Prostate gland (tissue), 2 donors: ENCODE results near the gene CCDC148.

Source experiments
- CTCF ChIP-seq, 4 experiments: fragments of 200-600 bp in 2 of 4; fragments of 450-650 bp in 2 of 4; sonication (generic) in 2 of 4; IDR thresholded peaks; 1 replicate in 3 of 4; 2 replicates in 1 of 4; pipeline ENCODE4 v1.5.1; 2016 to 2019; ENCODE audit warnings: antibody characterized with exemption in 4 of 4, mild to moderate bottlenecking in 2 of 4, moderate library complexity in 2 of 4
- POLR2A ChIP-seq: fragments of 450-650 bp; IDR thresholded peaks from one replicate; pipeline ENCODE4 v1.6.1; 2016; ENCODE audit warnings: antibody characterized with exemption, mild to moderate bottlenecking

DNA sequence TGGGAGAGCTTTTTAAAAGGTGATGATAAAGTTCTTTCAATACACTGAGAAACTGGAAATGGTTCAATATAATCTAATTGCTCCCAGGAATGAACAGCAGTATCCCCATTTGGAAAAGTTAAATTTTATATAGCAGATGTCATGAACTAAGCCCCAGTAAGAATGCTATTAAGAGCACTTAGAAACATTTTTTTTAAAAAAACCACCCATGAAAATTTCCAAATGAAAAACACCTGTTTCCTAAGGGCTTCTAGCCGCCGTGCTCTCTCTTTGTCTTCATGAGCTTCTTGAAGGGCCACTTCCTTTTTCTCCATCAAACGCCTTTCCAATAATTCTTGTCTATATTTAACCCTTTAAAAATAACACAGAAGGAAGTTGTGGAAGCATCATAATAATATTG lies 277.9 kb downstream of the CCDC148 start:
- no peak for TF ChIP-seq CTCF (IDR thresholded peaks at IDR 0.05)
- no peak for TF ChIP-seq POLR2A
